Mucosa of stomach (tissue), 1 donor: ENCODE results near the gene EXPH5.

Experiments
- H3K27me3 ChIP-seq: one replicate; pipeline ENCODE4 v1.7.0; 2013; ENCODE audit warnings: mild to moderate bottlenecking, low read length; ENCODE audit not compliant: control insufficient read depth, insufficient read depth
- H3K36me3 ChIP-seq: one replicate; pipeline ENCODE4 v1.7.0; 2013; ENCODE audit warnings: low read length; ENCODE audit not compliant: control insufficient read depth, insufficient read depth
- H3K4me1 ChIP-seq: one replicate; pipeline ENCODE4 v1.7.0; 2013; ENCODE audit warnings: mild to moderate bottlenecking, low read length; ENCODE audit not compliant: control insufficient read depth, insufficient read depth
- H3K4me3 ChIP-seq: one replicate; pipeline ENCODE4 v1.7.0; 2013; ENCODE audit warnings: low read length
- H3K9ac ChIP-seq: one replicate; pipeline ENCODE4 v1.7.0; 2013; ENCODE audit warnings: mild to moderate bottlenecking, low read length, moderate library complexity
- H3K9me3 ChIP-seq: one replicate; pipeline ENCODE4 v1.7.0; 2013; ENCODE audit warnings: mild to moderate bottlenecking, low read length, moderate library complexity; ENCODE audit not compliant: control insufficient read depth
- donor health status: Pancreatic carcinoma.

The EXPH5 gene

DNA sequence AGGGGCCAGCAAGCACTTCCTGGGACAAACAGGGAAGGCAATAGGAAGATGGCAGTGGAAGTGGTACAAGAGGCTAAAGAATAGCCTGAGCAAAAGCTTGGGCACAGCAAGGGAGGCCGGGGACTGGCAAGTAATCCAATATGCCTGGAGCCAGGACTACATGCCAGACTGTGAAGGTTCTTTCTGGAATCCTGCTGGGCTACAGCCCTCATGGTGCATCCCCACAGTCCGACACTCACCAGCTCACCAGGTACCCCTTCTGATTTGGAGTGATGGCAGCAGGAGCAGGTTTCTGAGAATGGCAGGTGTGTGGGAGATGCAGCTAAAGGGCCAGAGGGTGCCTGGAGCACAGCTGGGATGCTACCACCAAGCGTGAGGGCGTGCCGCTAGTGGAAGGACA is 63.1 kb downstream of the EXPH5 start:
- Histone ChIP-seq H3K9ac (no peak overlapping the region), H3K4me3 (no peak overlapping the region), H3K36me3 (no peaks in the 10 kb centered on the region), H3K9me3 (no peaks in the 10 kb centered on the region), H3K27me3 (no peaks in the 10 kb centered on the region), H3K4me1 (no peaks in the 10 kb centered on the region)

DNA sequence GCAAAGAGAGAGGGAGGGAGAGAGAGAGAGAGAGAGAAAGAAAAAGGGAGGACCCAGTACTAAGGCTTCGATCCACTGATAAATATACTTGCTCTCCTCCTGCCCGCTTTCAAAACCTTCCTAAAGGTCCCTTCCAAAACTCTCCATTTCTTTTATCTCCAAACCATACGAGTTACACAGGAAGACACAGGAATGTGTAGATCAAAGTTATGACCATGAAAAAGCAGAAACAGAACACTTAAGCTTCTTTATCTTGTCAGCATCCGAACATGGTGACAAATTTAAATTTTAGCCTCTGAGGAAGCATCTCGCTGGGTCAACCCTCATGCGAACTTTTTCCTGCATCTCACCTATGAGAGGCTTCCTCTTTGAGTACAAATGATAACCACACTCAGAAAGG is 66.2 kb downstream of the EXPH5 start:
- Histone ChIP-seq H3K4me3 (no peak overlapping the region), H3K9ac (no peak overlapping the region), H3K27me3 (no peaks in the 10 kb centered on the region), H3K36me3 (no peaks in the 10 kb centered on the region), H3K4me1 (no peaks in the 10 kb centered on the region), H3K9me3 (no peaks in the 10 kb centered on the region)

DNA sequence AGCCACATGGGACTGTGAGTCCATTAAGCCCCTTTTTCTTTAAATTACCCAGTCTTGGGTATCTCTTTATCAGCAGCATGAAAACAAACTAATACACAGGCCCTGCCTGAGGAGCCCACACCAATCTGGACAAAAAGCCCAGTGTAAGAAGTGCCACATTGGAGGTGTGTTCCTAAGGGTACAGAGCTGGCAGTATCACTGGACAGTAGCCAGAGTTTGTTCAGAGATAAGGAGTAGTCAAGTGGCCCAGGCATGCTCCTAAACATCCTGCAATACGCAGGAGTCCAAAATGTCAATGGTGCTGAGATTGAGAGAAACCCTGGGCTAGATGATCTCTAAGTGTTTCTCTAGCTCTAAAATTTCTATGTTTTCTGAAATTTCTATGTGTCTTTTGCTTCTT is 68.4 kb downstream of the EXPH5 start:
- H3K9ac ChIP-seq: no peak overlapping the region
- no peaks in the 10 kb centered on the region for H3K36me3 ChIP-seq
- H3K9me3 ChIP-seq: no peaks in the 10 kb centered on the region
- no peak overlapping the region for H3K4me3 ChIP-seq
- H3K4me1 ChIP-seq: no peaks in the 10 kb centered on the region
- no peaks in the 10 kb centered on the region for H3K27me3 ChIP-seq

DNA sequence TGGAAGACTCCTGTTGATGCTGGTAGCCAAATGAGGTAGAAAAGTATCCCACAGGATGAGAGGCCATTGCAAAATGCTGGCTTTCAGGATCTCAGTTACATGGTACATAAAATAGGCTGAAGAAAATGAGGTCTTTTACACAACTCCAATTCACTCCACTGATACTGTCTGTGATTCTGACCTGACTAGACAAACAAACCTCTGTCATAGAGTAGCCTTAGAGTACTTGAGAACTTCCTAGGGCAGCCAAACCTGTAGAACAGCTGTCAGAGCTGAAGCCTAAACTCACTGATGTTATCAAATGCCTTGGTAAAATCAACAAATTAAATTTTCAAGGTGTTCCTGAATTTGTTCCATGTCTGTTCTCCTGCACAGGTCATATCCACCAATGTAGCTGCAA is 69.1 kb downstream of the EXPH5 start:
- Histone ChIP-seq H3K9me3 (no peaks in the 10 kb centered on the region), H3K36me3 (no peaks in the 10 kb centered on the region), H3K27me3 (no peaks in the 10 kb centered on the region), H3K9ac (no peak overlapping the region), H3K4me1 (no peaks in the 10 kb centered on the region), H3K4me3 (no peak overlapping the region)

DNA sequence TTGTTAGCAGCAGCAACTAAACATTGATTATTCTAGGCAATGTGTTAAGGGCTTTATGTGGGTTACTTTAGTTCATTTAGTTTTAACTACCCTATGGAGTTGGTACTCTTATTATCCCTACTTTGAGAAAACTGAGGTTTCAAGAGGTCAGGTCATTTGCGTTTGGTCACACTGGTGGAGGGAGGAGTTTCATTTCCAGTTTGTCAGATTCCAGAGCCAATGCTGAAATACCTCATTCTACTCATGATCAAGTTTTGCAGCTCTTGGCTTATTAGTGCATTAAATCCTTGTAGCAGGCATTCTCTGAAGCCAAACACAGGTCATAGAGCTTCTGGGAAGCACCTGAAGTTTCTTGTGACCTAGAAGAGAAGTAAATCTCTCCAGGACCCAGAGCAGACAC is 71.2 kb downstream of the EXPH5 start:
- no peak overlapping the region for H3K9ac ChIP-seq
- H3K9me3 ChIP-seq: no peaks in the 10 kb centered on the region
- no peaks in the 10 kb centered on the region for H3K36me3 ChIP-seq
- H3K4me3 ChIP-seq: no peak overlapping the region
- no peaks in the 10 kb centered on the region for H3K27me3 ChIP-seq
- H3K4me1 ChIP-seq: no peaks in the 10 kb centered on the region

DNA sequence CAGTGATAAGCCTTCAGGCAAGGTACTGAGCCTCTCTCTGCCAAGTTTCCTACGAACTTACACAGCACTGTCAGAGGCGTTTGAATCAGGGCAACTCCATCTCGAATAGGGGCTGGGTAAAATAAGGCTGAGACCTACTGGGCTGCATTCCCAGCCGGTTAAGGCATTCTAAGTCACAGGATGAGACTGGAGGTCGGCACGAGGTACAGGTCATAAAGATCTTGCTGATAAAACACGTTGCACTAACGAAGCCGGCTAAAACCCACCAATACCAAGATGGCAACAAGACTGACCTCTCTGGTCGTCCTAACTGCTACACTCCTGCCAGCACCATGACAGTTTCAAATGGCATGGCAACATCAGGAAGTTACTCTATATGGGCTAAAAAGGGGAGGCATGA is 75.0 kb downstream of the EXPH5 start:
- H3K9ac ChIP-seq: no peak overlapping the region
- H3K4me1 ChIP-seq: no peaks in the 10 kb centered on the region
- peaks cover 4% of the 10 kb centered on the region for H3K36me3 ChIP-seq
- no peaks in the 10 kb centered on the region for H3K27me3 ChIP-seq
- no peaks in the 10 kb centered on the region for H3K9me3 ChIP-seq
- H3K4me3 ChIP-seq: no peak overlapping the region

- no peaks in the 10 kb centered on the region for H3K27me3 ChIP-seq
- H3K4me1 ChIP-seq: no peaks in the 10 kb centered on the region
- H3K9ac ChIP-seq: no peak overlapping the region
- no peak overlapping the region for H3K4me3 ChIP-seq
- no peaks in the 10 kb centered on the region for H3K9me3 ChIP-seq
- H3K36me3 ChIP-seq: peaks cover 6% of the 10 kb centered on the region
These were observed 77.4 kb downstream of the EXPH5 start for GRCh38 chr11:108516125-108516524.

DNA sequence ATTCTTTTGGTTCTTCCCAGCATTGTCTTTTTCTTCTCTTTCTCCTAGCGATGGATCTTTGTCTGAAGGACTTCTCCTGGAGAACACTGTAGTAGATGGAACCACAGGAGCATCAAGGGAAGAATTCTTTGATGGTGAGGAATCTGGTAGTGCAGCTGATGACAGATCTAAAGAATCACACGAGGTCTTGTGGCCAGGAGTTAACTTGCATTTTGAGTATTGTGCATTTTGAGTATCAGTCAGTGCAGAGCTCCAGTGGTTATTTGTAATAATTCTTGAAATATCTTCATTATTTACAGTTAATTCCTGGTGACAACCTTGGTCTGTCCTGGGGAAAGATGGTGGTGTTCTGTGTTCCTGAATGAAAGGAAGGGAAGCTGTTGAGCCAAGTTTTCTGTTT is 80.9 kb downstream of the EXPH5 start:
- Histone ChIP-seq H3K36me3 (peaks cover 6% of the 10 kb centered on the region), H3K4me1 (no peaks in the 10 kb centered on the region), H3K9me3 (no peaks in the 10 kb centered on the region), H3K4me3 (no peak overlapping the region), H3K27me3 (no peaks in the 10 kb centered on the region), H3K9ac (no peak overlapping the region)

DNA sequence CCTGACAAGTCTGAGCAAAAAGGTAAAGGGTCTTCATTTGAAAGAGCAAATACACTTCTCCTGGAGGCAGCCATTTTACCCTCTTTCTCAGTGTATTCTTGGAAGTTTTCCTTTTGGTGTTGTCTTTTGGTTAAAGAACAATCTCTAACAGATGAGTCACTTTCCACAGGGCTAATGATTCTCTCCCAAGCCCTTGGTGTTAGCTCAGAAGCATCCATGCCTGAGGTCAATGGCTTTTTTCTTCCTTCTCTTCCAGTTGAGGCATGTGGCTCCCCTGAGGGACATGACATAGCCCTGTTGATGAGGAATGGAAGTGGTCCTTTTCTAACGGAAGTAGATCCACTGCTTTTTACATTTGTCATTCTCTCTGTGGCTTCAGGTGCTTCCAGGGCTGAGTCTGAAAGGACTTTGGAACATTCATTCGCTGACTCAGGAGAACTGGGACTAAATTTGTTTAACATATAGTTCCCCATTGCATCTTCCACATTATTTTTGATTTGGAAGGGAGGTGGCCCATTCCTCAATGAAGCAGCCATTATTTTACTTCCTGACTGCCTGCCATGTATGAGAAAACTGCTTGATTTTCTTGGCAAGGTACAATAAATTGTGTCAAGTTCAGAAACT is 81.6 kb downstream of the EXPH5 start:
- Histone ChIP-seq H3K4me1 (no peaks in the 10 kb centered on the region), H3K36me3 (peaks cover 6% of the 10 kb centered on the region), H3K9ac (no peak overlapping the region), H3K9me3 (no peaks in the 10 kb centered on the region), H3K4me3 (no peak overlapping the region), H3K27me3 (no peaks in the 10 kb centered on the region)

DNA sequence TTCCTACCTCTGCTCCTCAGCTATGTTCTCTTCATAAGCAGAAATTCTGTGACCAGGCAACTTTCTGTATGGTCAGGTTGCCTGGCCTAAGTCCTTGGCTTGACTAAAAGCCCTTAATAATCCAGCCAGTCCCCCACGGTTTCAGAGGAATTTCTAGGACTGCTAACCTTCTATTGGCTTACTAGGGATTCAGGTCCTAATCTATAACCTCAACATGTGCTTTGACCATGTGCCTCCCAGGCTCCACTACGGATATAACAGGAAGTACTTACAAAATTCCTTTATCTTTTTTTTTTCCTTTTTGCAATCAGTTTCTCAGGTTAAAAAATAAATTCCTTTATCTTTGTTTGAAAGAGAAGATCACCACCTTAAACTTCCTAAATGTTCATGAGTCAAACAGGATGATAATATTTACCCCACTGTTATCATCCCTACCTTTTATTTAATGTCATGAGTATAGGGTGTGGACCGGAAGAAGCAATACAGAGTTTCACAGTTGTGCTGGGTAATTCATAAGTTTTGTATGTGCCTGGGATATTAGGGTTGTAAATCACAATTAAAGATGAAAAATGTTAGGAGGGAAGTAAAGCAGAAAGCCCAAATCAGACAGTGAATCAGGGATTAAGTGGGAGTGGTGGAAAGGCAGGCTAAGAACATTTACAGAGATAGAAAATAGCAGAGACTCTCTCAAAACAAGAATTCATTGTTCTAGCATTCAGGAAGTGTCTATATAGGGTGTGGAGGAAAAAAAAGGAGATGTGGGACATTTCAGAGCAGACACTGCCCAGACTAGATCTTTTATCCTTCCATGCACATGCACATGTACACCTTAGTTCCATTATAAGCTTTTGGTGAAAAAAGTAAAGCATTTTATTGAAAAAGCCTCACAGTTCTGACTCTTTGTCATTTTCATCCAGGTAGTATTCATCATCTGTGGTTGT is 84.6 kb downstream of the EXPH5 start:
- Histone ChIP-seq H3K4me3 (no peak overlapping the region), H3K27me3 (no peaks in the 10 kb centered on the region), H3K36me3 (peaks cover 5% of the 10 kb centered on the region), H3K9me3 (no peaks in the 10 kb centered on the region), H3K9ac (no peak overlapping the region), H3K4me1 (no peaks in the 10 kb centered on the region)

GRCh38 chr11:108501396-108501795 is 92.2 kb downstream of the EXPH5 start:
- Histone ChIP-seq H3K4me3 (no peak overlapping the region), H3K9ac (no peak overlapping the region), H3K4me1 (no peaks in the 10 kb centered on the region), H3K9me3 (no peaks in the 10 kb centered on the region), H3K27me3 (no peaks in the 10 kb centered on the region), H3K36me3 (no peaks in the 10 kb centered on the region)

DNA sequence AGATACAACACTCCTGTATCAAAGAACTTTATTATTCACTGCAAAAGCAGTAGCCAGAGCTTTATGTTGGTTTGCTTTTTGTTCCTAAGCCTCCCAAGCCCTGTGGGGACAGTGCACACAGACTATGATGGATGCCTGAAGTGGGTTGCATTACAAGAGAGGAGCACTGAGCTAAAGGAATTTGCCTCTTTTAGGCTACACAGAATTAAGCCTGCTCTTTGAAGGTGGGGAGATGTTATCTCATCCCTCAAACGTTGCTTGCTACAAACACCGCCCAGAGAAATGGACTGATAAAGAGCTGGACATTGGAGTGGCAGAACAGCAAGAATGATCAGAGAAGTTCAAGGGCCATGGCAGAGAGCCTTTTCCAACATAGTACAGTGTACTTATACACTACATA is 92.8 kb downstream of the EXPH5 start:
- Histone ChIP-seq H3K27me3 (no peaks in the 10 kb centered on the region), H3K36me3 (no peaks in the 10 kb centered on the region), H3K4me3 (no peak overlapping the region), H3K4me1 (no peaks in the 10 kb centered on the region), H3K9ac (no peak overlapping the region), H3K9me3 (no peaks in the 10 kb centered on the region)
